ENCODE results near the gene TJP3.

GRCh38 chr19:3684817-3685410, 23.3 kb upstream of the TJP3 start:
- TF ChIP-seq POLR2A (IDR thresholded peaks at IDR 0.05; ENCODE audit: low read depth, low read length) (no peak), POLR2AphosphoS5 (IDR thresholded peaks at IDR 0.05; ENCODE audit: low read depth, low read length) (no peak), TAF1 (IDR thresholded peaks at IDR 0.05; ENCODE audit: borderline replicate concordance, low read depth, low read length) (no peak)

Data from GM12892 (cell line).